Right lobe of liver (tissue), 4 donors: ENCODE measurements around the gene SLC44A2.

Experiments used
- POLR2A ChIP-seq: fragments of 450-650 bp; IDR thresholded peaks from one replicate; pipeline ENCODE4 v1.6.1; 2017; ENCODE audit warnings: antibody characterized with exemption, mild to moderate bottlenecking
- TF ChIP-seq, protein P1 (sequence below), 4 donors: fragments of 200-600 bp in 3 of 4; fragments of 450-650 bp in 1 of 4; IDR thresholded peaks; one replicate each; pipeline versions ENCODE4 v1.5.1 to v1.8.0; 2016 to 2022; ENCODE audit warnings: antibody characterized with exemption in 4 of 4, mild to moderate bottlenecking in 2 of 4
- donor health status: DM: no; HTN: no; CAD: no.
- donor health status: DM: no; HTN: no; CAD: no.
- donor health status: DM: no; HTN: yes; CAD: no.

GRCh38 chr19:10601999-10602329 lies 23.4 kb upstream of the SLC44A2 start:
- no peak for TF ChIP-seq POLR2A
- TF ChIP-seq, protein P1, sequence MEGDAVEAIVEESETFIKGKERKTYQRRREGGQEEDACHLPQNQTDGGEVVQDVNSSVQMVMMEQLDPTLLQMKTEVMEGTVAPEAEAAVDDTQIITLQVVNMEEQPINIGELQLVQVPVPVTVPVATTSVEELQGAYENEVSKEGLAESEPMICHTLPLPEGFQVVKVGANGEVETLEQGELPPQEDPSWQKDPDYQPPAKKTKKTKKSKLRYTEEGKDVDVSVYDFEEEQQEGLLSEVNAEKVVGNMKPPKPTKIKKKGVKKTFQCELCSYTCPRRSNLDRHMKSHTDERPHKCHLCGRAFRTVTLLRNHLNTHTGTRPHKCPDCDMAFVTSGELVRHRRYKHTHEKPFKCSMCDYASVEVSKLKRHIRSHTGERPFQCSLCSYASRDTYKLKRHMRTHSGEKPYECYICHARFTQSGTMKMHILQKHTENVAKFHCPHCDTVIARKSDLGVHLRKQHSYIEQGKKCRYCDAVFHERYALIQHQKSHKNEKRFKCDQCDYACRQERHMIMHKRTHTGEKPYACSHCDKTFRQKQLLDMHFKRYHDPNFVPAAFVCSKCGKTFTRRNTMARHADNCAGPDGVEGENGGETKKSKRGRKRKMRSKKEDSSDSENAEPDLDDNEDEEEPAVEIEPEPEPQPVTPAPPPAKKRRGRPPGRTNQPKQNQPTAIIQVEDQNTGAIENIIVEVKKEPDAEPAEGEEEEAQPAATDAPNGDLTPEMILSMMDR (IDR thresholded peaks at IDR 0.05), result no peak
